H1 (cell line): ENCODE data around the gene SOX2. TPM values are rescaled to one million over a fixed set of nuclear protein-coding genes. Genes with fewer than 3 reads are reported as not detected.
A peak's percentile ranks its signal among the peaks of the same experiment; 100 is the strongest.

Experiments used
- CTCF ChIA-PET: fragments of 300-600 bp; sonication (Branson Sonifier 250); formaldehyde crosslinking; loops from one replicate; lab custom pipeline; 2021; ENCODE audit not compliant: partially characterized antibody; lab: Charles Lee
- POLR2A ChIA-PET: fragments of 300-600 bp; sonication (Branson Sonifier 250); formaldehyde crosslinking; loops from one replicate; lab custom pipeline; 2021; ENCODE audit warnings: inconsistent platforms; ENCODE audit not compliant: partially characterized antibody; lab: Charles Lee
- DNase-seq, 2 experiments: peaks; one replicate each; pipeline versions ENCODE4 v3.0.0 to v3.0.0-alpha.2; 2010 to 2022; ENCODE audit warnings: low spot score in 2 of 2, low read depth in 1 of 2, mixed read lengths in 1 of 2
- FAIRE-seq: peaks from 2 replicates; lab custom pipeline; 2011; peaks lifted over from hg19 to GRCh38; lab: Jason Lieb, UNC
- H2AFZ ChIP-seq: 2 replicates; pipeline ENCODE4 v1.8.1; 2012; ENCODE audit warnings: low read length, inconsistent platforms
- H2AK5ac ChIP-seq: 2 replicates; pipeline ENCODE4 v1.6.1; 2013; ENCODE audit warnings: low read depth, low read length
- H2BK120ac ChIP-seq: replicated peaks from 2 replicates; pipeline ENCODE3; 2013; ENCODE audit warnings: low read depth, low read length, inconsistent platforms
- H2BK12ac ChIP-seq: 2 replicates; pipeline ENCODE4 v1.6.1; 2013; ENCODE audit warnings: low read depth, low read length
- H2BK15ac ChIP-seq: 2 replicates; pipeline ENCODE4 v1.6.1; 2013; ENCODE audit warnings: low read length
- H2BK20ac ChIP-seq: 2 replicates; pipeline ENCODE4 v1.6.1; 2013; ENCODE audit warnings: low read length
- H2BK5ac ChIP-seq: 2 replicates; pipeline ENCODE4 v1.6.1; 2013; ENCODE audit warnings: low read depth, low read length
- H3K14ac ChIP-seq: 2 replicates; pipeline ENCODE4 v1.6.1; 2013; ENCODE audit warnings: inconsistent platforms; ENCODE audit not compliant: insufficient read length
- H3K18ac ChIP-seq: 2 replicates; pipeline ENCODE4 v1.6.1; 2013; ENCODE audit warnings: low read length; ENCODE audit errors: extremely low read depth
- H3K23ac ChIP-seq: 2 replicates; pipeline ENCODE4 v1.6.1; 2013; ENCODE audit warnings: inconsistent platforms; ENCODE audit not compliant: insufficient read length
- H3K23me2 ChIP-seq: 2 replicates; pipeline ENCODE4 v1.6.1; 2013; ENCODE audit warnings: low read depth, low read length
- H3K27ac ChIP-seq: 2 replicates; pipeline ENCODE4 v1.6.1; 2011; ENCODE audit warnings: low read depth, low read length, inconsistent platforms
- H3K27me3 ChIP-seq, 4 experiments: replicated peaks in 1 of 4; 1 replicate in 1 of 4; 2 replicates in 3 of 4; pipeline versions ENCODE4 v1.6.1 to v1.8.1; 2011 to 2013; ENCODE audit warnings: low read length in 3 of 4, mild to moderate bottlenecking in 3 of 4, inconsistent platforms in 2 of 4, mixed read lengths in 2 of 4, moderate library complexity in 1 of 4; ENCODE audit not compliant: control insufficient read depth in 3 of 4, insufficient read depth in 3 of 4; ENCODE audit errors: extremely low read depth in 1 of 4
- H3K36me3 ChIP-seq, 4 experiments: 2 replicates each; pipeline versions ENCODE4 v1.6.1 to v1.8.1; 2011 to 2013; ENCODE audit warnings: mild to moderate bottlenecking in 4 of 4, low read length in 3 of 4, moderate library complexity in 2 of 4, control low read depth in 1 of 4, inconsistent platforms in 1 of 4; ENCODE audit not compliant: insufficient read depth in 4 of 4, control insufficient read depth in 2 of 4
- H3K4ac ChIP-seq: replicated peaks from 2 replicates; pipeline ENCODE3; 2013; ENCODE audit warnings: low read length, low read depth, mixed read lengths, inconsistent platforms; ENCODE audit not compliant: insufficient read length
- H3K4me1 ChIP-seq, 4 experiments: replicated peaks in 1 of 4; 1 replicate in 1 of 4; 2 replicates in 3 of 4; pipeline versions ENCODE4 v1.6.1 to v1.8.1; 2011 to 2013; ENCODE audit warnings: low read length in 3 of 4, inconsistent platforms in 2 of 4, mixed read lengths in 1 of 4; ENCODE audit not compliant: insufficient read depth in 4 of 4, control insufficient read depth in 3 of 4
- H3K4me2 ChIP-seq, 2 experiments: 2 replicates each; pipeline versions ENCODE4 v1.6.1 to v1.8.1; 2011 to 2013; ENCODE audit warnings: low read depth in 2 of 2, low read length in 2 of 2, control low read depth in 1 of 2, inconsistent platforms in 1 of 2, mild to moderate bottlenecking in 1 of 2; ENCODE audit not compliant: insufficient read depth in 1 of 2
- H3K4me3 ChIP-seq, 4 experiments: fragments of 200-600, 300-600 bp in 1 of 4; sonication (generic), shearing (Covaris generic), sonication (Bioruptor Twin) in 1 of 4; 2 replicates each; pipeline versions ENCODE4 v1.5.1 to v1.8.1; 2011 to 2016; ENCODE audit warnings: low read length in 4 of 4, low read depth in 3 of 4, control low read depth in 2 of 4, inconsistent platforms in 2 of 4, mild to moderate bottlenecking in 2 of 4, mixed read lengths in 1 of 4, moderate library complexity in 1 of 4; ENCODE audit not compliant: insufficient read depth in 2 of 4; ENCODE audit errors: extremely low read depth in 1 of 4
- H3K56ac ChIP-seq: replicated peaks from 2 replicates; pipeline ENCODE3; 2013; ENCODE audit warnings: low read depth, mild to moderate bottlenecking, mixed read lengths, low read length, inconsistent platforms; ENCODE audit not compliant: insufficient read length
- H3K79me1 ChIP-seq: 2 replicates; pipeline ENCODE4 v1.6.1; 2013; ENCODE audit warnings: low read depth, low read length, control low read depth
- H3K79me2 ChIP-seq, 2 experiments: 2 replicates each; pipeline versions ENCODE4 v1.6.1 to v1.8.1; 2012 to 2013; ENCODE audit warnings: low read length in 2 of 2, mild to moderate bottlenecking in 2 of 2, inconsistent platforms in 1 of 2; ENCODE audit not compliant: insufficient read depth in 2 of 2, control insufficient read depth in 1 of 2
- H3K9ac ChIP-seq, 4 experiments: replicated peaks in 1 of 4; 1 replicate in 1 of 4; 2 replicates in 3 of 4; pipeline versions ENCODE4 v1.6.1 to v1.8.1; 2011 to 2013; ENCODE audit warnings: low read depth in 3 of 4, low read length in 3 of 4, control low read depth in 2 of 4, mild to moderate bottlenecking in 2 of 4, moderate library complexity in 2 of 4, inconsistent platforms in 1 of 4; ENCODE audit errors: extremely low read depth in 1 of 4
- H3K9me3 ChIP-seq, 2 experiments: 2 replicates each; pipeline versions ENCODE4 v1.6.1 to v1.8.1; 2012 to 2013; ENCODE audit warnings: mild to moderate bottlenecking in 2 of 2, moderate library complexity in 2 of 2, control low read depth in 1 of 2, inconsistent platforms in 1 of 2, low read depth in 1 of 2, low read length in 1 of 2, mixed read lengths in 1 of 2; ENCODE audit not compliant: insufficient read depth in 2 of 2
- H4K20me1 ChIP-seq, 2 experiments: replicated peaks in 1 of 2; 2 replicates each; pipeline versions ENCODE3 to v1.8.1; 2011 to 2013; ENCODE audit warnings: inconsistent platforms in 2 of 2, low read length in 2 of 2, mild to moderate bottlenecking in 1 of 2; ENCODE audit not compliant: insufficient read depth in 2 of 2, control insufficient read depth in 1 of 2
- H4K5ac ChIP-seq: 2 replicates; pipeline ENCODE4 v1.6.1; 2013; ENCODE audit warnings: low read length, low read depth, mixed read lengths, inconsistent platforms; ENCODE audit not compliant: insufficient read length
- H4K8ac ChIP-seq: 2 replicates; pipeline ENCODE4 v1.8.0; 2013; ENCODE audit warnings: mild to moderate bottlenecking, moderate library complexity, low read length, inconsistent platforms; ENCODE audit not compliant: insufficient read depth; ENCODE audit errors: extremely low read depth
- H4K91ac ChIP-seq: replicated peaks from 2 replicates; pipeline ENCODE3; 2013; ENCODE audit warnings: low read length, mixed read lengths, inconsistent platforms; ENCODE audit not compliant: insufficient read length
- CREB1 ChIP-seq: IDR thresholded peaks from 2 replicates; pipeline ENCODE4 v1.6.1; 2012; ENCODE audit warnings: inconsistent platforms
- EP300 ChIP-seq, 2 experiments: IDR thresholded peaks; 1 replicate in 1 of 2; 2 replicates in 1 of 2; pipeline ENCODE4 v1.6.1; 2011 to 2012; ENCODE audit warnings: low read depth in 2 of 2, low read length in 2 of 2, mild to moderate bottlenecking in 2 of 2, borderline replicate concordance in 1 of 2, inconsistent platforms in 1 of 2, moderate library complexity in 1 of 2
- GABPA ChIP-seq: IDR thresholded peaks from 2 replicates; pipeline ENCODE4 v1.6.1; 2011; ENCODE audit warnings: mild to moderate bottlenecking, low read length, moderate library complexity, borderline replicate concordance; ENCODE audit not compliant: insufficient read depth
- JUN ChIP-seq: IDR thresholded peaks from 2 replicates; pipeline ENCODE4 v1.6.1; 2011; ENCODE audit warnings: low read depth, mild to moderate bottlenecking, improper control_type of control experiment, low read length
- NANOG ChIP-seq: IDR thresholded peaks from 2 replicates; pipeline ENCODE4 v1.6.1; 2011; ENCODE audit warnings: low read length, low read depth, mild to moderate bottlenecking, inconsistent platforms; ENCODE audit not compliant: insufficient read depth, poor library complexity, severe bottlenecking
- POLR2AphosphoS5 ChIP-seq: IDR thresholded peaks from 2 replicates; pipeline ENCODE4 v1.6.1; 2011; ENCODE audit warnings: low read depth, low read length
- RBBP5 ChIP-seq: IDR thresholded peaks from 2 replicates; pipeline ENCODE4 v1.7.1; 2012; ENCODE audit warnings: low read depth, mild to moderate bottlenecking, inconsistent platforms, low read length, moderate library complexity, borderline replicate concordance
- SIX5 ChIP-seq: IDR thresholded peaks from 2 replicates; pipeline ENCODE4 v1.6.1; 2011; ENCODE audit warnings: mild to moderate bottlenecking, low read depth, low read length
- TAF1 ChIP-seq: IDR thresholded peaks from 2 replicates; pipeline ENCODE4 v1.6.1; 2011; ENCODE audit warnings: mild to moderate bottlenecking, low read depth, low read length
- TAF7 ChIP-seq: optimal IDR thresholded peaks from 2 replicates; pipeline ENCODE3; 2011; ENCODE audit warnings: low read depth, mild to moderate bottlenecking, inconsistent platforms, low read length, moderate library complexity, borderline replicate concordance
- WGBS, 2 experiments: shearing (Covaris generic) in 1 of 2; methylation state at CpG; one replicate each; pipeline versions ENCODE4 v1.1.6 to v1.1.7; 2013 to 2015; ENCODE audit warnings: low lambda C conversion rate in 2 of 2, mixed read lengths in 2 of 2, inconsistent platforms in 1 of 2, low coverage in 1 of 2, missing lambda C conversion rate in 1 of 2; ENCODE audit not compliant: insufficient replicate concordance in 2 of 2, insufficient coverage in 1 of 2, insufficient read length in 1 of 2; ENCODE audit errors: extremely low coverage in 1 of 2, missing lambda C conversion rate in 1 of 2; 5-methylcytosine and 5-hydroxymethylcytosine counted together
- polyA plus RNA-seq, 7 experiments: library from polyadenylated mRNA; depleted of rRNA in 3 of 7; stranded (reverse) in 5 of 7; unstranded in 2 of 7; fragments of >200 nt in 5 of 7; fragments of 200-250 nt in 2 of 7; gene quantifications; 1 replicate in 5 of 7; 2 replicates in 1 of 7; 4 replicates in 1 of 7; pipeline versions ENCODE4 v1.2.1 to v1.2.3, GENCODE V29; 2011 to 2013; ENCODE audit warnings: missing spikeins in 2 of 7, mixed read lengths in 2 of 7
- total RNA-seq: library from RNA; stranded (reverse); fragmentation: NEBNext Ultra II Directional; extraction: Animal tissue kit (Norgen Biotek cat#: 25700); gene quantifications from 2 replicates; pipeline ENCODE4 v1.2.1, GENCODE V29; 2021

SOX2 gene
- total and polyA plus RNA-seq, 2 of the 8 experiments (the other 6 are each of a cell fraction or from before 2014, with no cell fraction given) = 149 to 247 TPM

GRCh38 chr3:181726351-181727330 lies 14.9 kb downstream of the SOX2 start:
- Histone ChIP-seq H3K4me1 (peaks cover 17 to 51% (median 35%) of the 10 kb centered on the region in 4 experiments), H2BK5ac (peak overlapping the region; percentile 35; the same call in 1 of the 2 replicates), H3K18ac (peak overlapping the region; percentile 95), H3K4me2 (peak overlapping the region; percentile 94 to 100), H3K9me3 (no peaks in the 10 kb centered on the region), H3K23ac (no peak overlapping the region), H4K91ac (peak overlapping the region; percentile 63), H3K4me3 (peak overlapping the region; percentile 40 to 73 (median 53)), H3K79me1 (no peaks in the 10 kb centered on the region), H4K20me1 (no peaks in the 10 kb centered on the region), H2BK15ac (0 out of 2 replicates have a peak overlapping the region, but pooled peaks have one; percentile 76), H2BK12ac (peak overlapping the region; percentile 97; the same call in 1 of the 2 replicates), H3K27me3 (peaks cover 6 to 31% (median 20%) of the 10 kb centered on the region in 4 experiments), H3K23me2 (peaks cover 24% of the 10 kb centered on the region), H2BK20ac (peak overlapping the region; percentile 88; the same call in 1 of the 2 replicates), H3K27ac (no peak overlapping the region), H2AFZ (no peak overlapping the region), H3K79me2 (peaks cover 0 to 6% of the 10 kb centered on the region in 2 experiments; a peak in 2 of 4 replicates), H3K56ac (no peak overlapping the region), H2BK120ac (peak overlapping the region; percentile 30), H3K9ac (peak overlapping the region in 1 of 4 experiments; percentile 45; a peak in 1 of 7 replicates), H4K5ac (peak overlapping the region; percentile 48), H3K36me3 (peaks cover 0 to 3% (median 0%) of the 10 kb centered on the region in 4 experiments; a peak in 1 of 8 replicates), H4K8ac (peak overlapping the region; percentile 64), H2AK5ac (peak overlapping the region; percentile 83; the same call in 1 of the 2 replicates), H3K14ac (no peak overlapping the region), H3K4ac (peak overlapping the region; percentile 16)
- CTCF ChIA-PET = interaction anchor here (0.8 to 3.6 kb wide), 13 partner anchors 8 to 1048 kb away, joined by 3 to 28 read pairs (median 3); no protein-coding TSS in a partner anchor
- FAIRE-seq = no peak
- POLR2A ChIA-PET = interaction anchor here (0.6 to 5.6 kb wide), 7 partner anchors 10 to 69 kb away, joined by 3 to 72 read pairs (median 4); partner anchors contain the start of gene SOX2
- WGBS, 2 experiments = 1% methylated on average over 48 of the region's 62 CpGs; no CpG with 5 or more reads in 1 of the 2 experiments
- DNase-seq = peak in 1 of 2 experiments; percentile 84
- TF ChIP-seq TAF7 (peak; percentile 39), POLR2AphosphoS5 (no peak), CREB1 (peak; percentile 29; the same call in 1 of the 2 replicates), GABPA (no peak), JUN (no peak), NANOG (no peak), EP300 (IDR thresholded peaks at IDR 0.05; ENCODE audit: borderline replicate concordance in 1 of 2, low read depth in 2 of 2, low read length in 2 of 2) (no peak), RBBP5 (no peak), SIX5 (no peak), TAF1 (0 out of 2 replicates have a peak, but pooled peaks have one; percentile 18)
